Breast epithelium (tissue), 4 donors: Measurements from ENCODE around the gene SKA1. TPM values are rescaled to one million over a fixed set of nuclear protein-coding genes. Genes with fewer than 3 reads are reported as not detected.

Source experiments
- DNase-seq, 2 donors: peaks; one replicate each; pipeline ENCODE4 v3.0.0-alpha.2; 2019; ENCODE audit warnings: low spot score in 2 of 2
- H3K27ac ChIP-seq, 2 donors: fragments of 200-600 bp; sonication (generic) in 1 of 2; one replicate each; pipeline ENCODE4 v1.5.1; 2016 to 2019; ENCODE audit warnings: mild to moderate bottlenecking in 1 of 2
- H3K27me3 ChIP-seq, 2 donors: fragments of 200-600 bp; sonication (generic) in 1 of 2; one replicate each; pipeline versions ENCODE4 v1.5.1 to v1.6.0; 2017 to 2019; ENCODE audit warnings: control low read depth in 1 of 2, mild to moderate bottlenecking in 1 of 2
- H3K36me3 ChIP-seq: fragments of 200-600 bp; one replicate; pipeline ENCODE4 v1.5.1; 2019
- H3K4me1 ChIP-seq, 2 donors: fragments of 200-600 bp; sonication (generic); one replicate each; pipeline ENCODE4 v1.5.1; 2016 to 2019; ENCODE audit warnings: control low read depth in 1 of 2
- H3K4me3 ChIP-seq, 3 donors: fragments of 200-600 bp; sonication (generic); 1 replicate in 2 of 3; 2 replicates in 1 of 3; pipeline ENCODE4 v1.5.1; 2016 to 2019; ENCODE audit warnings: mild to moderate bottlenecking in 3 of 3, moderate library complexity in 2 of 3
- H3K9me3 ChIP-seq, 2 donors: fragments of 200-600 bp; sonication (generic) in 1 of 2; one replicate each; pipeline ENCODE4 v1.5.1; 2016 to 2019; ENCODE audit warnings: control low read depth in 1 of 2
- POLR2A ChIP-seq: fragments of 450-650 bp; IDR thresholded peaks from one replicate; pipeline ENCODE4 v1.6.1; 2016; ENCODE audit warnings: antibody characterized with exemption, mild to moderate bottlenecking, moderate library complexity
- POLR2AphosphoS5 ChIP-seq, 3 donors: sonication (generic); formaldehyde crosslinking; IDR thresholded peaks; one replicate each; pipeline ENCODE4 v1.6.1; 2017; ENCODE audit warnings: antibody characterized with exemption in 3 of 3
- intact Hi-C: fragments of 100-400 bp; cut with DNase I; formaldehyde crosslinking; loops from one replicate; pipeline ENCODE4 v1.15.1; 2023; ENCODE audit warnings: low total_unique reads
- total RNA-seq, 3 donors: library from RNA; depleted of rRNA; stranded (reverse); fragments of >200 nt; gene quantifications; one replicate each; pipeline ENCODE4 v1.1.0, GENCODE V29; 2016
- TF ChIP-seq, protein P1 (sequence below), 3 donors: fragments of 450-650 bp; IDR thresholded peaks; one replicate each; pipeline ENCODE4 v1.5.1; 2016 to 2017; ENCODE audit warnings: antibody characterized with exemption in 3 of 3, mild to moderate bottlenecking in 3 of 3, moderate library complexity in 3 of 3

The SKA1 gene
- total RNA-seq, 3 donors from 2014 or later = 0.48 TPM; not detected in 2

DNA sequence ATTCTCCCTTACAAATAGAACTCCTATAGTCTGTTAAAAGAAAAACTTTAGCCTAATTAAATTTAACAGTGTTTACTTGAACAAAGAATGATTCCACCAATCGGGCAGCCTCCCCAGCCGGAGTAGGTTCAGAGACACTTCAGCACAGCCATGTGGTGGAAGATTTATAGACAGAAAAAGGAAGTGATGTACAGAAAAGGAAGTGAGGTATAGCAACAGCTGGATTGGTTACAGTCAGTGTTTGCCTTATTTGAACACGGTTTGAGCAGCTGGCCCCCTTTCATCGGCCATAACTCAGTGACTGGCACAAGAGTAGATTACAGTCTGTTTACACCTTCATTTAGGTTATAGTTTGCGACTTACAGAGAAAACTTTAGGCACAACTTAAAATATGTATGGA lies 2.1 kb upstream of the SKA1 start:
- no peaks in the 10 kb centered on the region for H3K36me3 ChIP-seq
- H3K4me1 ChIP-seq = no peaks in the 10 kb centered on the region
- no peak overlapping the region for H3K4me3 ChIP-seq
- peaks cover 9 to 20% of the 10 kb centered on the region in 2 donors for H3K9me3 ChIP-seq
- no peaks in the 10 kb centered on the region for H3K27me3 ChIP-seq
- intact Hi-C loops = no loop called here
- DNase-seq = no peak
- TF ChIP-seq POLR2AphosphoS5 (IDR thresholded peaks at IDR 0.05) (no peak), POLR2A (no peak)
- TF ChIP-seq, protein P1, sequence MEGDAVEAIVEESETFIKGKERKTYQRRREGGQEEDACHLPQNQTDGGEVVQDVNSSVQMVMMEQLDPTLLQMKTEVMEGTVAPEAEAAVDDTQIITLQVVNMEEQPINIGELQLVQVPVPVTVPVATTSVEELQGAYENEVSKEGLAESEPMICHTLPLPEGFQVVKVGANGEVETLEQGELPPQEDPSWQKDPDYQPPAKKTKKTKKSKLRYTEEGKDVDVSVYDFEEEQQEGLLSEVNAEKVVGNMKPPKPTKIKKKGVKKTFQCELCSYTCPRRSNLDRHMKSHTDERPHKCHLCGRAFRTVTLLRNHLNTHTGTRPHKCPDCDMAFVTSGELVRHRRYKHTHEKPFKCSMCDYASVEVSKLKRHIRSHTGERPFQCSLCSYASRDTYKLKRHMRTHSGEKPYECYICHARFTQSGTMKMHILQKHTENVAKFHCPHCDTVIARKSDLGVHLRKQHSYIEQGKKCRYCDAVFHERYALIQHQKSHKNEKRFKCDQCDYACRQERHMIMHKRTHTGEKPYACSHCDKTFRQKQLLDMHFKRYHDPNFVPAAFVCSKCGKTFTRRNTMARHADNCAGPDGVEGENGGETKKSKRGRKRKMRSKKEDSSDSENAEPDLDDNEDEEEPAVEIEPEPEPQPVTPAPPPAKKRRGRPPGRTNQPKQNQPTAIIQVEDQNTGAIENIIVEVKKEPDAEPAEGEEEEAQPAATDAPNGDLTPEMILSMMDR (IDR thresholded peaks at IDR 0.05) = no peak
- no peak overlapping the region for H3K27ac ChIP-seq

- H3K27ac ChIP-seq = no peak overlapping the region
- H3K4me1 ChIP-seq = no peaks in the 10 kb centered on the region
- DNase-seq = no peak
- H3K36me3 ChIP-seq = no peaks in the 10 kb centered on the region
- H3K9me3 ChIP-seq = peaks cover 9 to 19% of the 10 kb centered on the region in 2 donors
- H3K27me3 ChIP-seq = no peaks in the 10 kb centered on the region
- TF ChIP-seq, protein P1 (IDR thresholded peaks at IDR 0.05) = no peak
- TF ChIP-seq POLR2A (no peak), POLR2AphosphoS5 (IDR thresholded peaks at IDR 0.05) (no peak)
- no peak overlapping the region for H3K4me3 ChIP-seq
- intact Hi-C loops = no loop called here
These were observed 1.2 kb upstream of the SKA1 start for GRCh38 chr18:50373561-50374219.

GRCh38 chr18:50374220-50374752 lies 560 bp upstream of the SKA1 start:
- no peaks in the 10 kb centered on the region for H3K4me1 ChIP-seq
- TF ChIP-seq, protein P1 (IDR thresholded peaks at IDR 0.05) = no peak
- TF ChIP-seq POLR2A (no peak), POLR2AphosphoS5 (IDR thresholded peaks at IDR 0.05) (no peak)
- peaks cover 9 to 13% of the 10 kb centered on the region in 2 donors for H3K9me3 ChIP-seq
- peak overlapping the region; percentile 45 to 73 (median 54) for H3K4me3 ChIP-seq
- H3K27me3 ChIP-seq = no peaks in the 10 kb centered on the region
- DNase-seq = no peak
- H3K27ac ChIP-seq = peak overlapping the region; percentile 82
- intact Hi-C loops = no loop called here
- H3K36me3 ChIP-seq = no peaks in the 10 kb centered on the region

DNA sequence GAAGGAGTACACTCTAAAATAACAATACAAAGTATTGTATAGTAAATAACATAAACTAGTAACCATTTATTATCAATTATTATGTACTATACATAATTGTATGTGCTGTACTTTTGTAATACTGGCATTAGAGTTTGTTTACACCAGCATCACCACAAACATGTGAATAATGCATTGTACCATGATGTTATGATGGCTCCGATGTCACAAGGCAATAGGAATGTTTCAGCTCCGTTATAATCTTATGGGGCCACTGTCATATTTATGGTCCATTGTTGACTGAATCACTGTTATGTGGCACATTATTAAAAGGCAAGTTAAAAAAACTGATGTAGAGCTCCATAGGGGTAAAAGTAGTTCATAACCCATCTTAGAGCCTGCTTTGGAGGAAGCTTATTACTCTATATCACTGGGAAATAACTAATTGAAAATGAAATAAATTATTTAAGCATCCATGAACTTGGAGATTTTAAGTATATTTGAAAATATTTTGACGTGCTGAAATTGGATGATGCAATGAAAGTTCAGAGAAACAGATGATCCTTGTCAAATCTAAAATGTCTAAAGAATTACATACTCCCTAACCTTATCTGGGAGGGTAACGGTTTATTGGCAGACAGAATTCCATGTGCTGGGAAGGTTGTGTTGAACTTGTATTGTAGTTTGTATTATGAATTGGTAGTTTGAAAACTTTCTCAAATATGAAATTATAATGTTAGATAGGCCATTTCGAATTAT lies 2.4 kb downstream of the SKA1 start:
- intact Hi-C loops = no loop called here
- Histone ChIP-seq H3K36me3 (no peaks in the 10 kb centered on the region), H3K27me3 (no peaks in the 10 kb centered on the region), H3K4me1 (no peaks in the 10 kb centered on the region), H3K9me3 (no peaks in the 10 kb centered on the region), H3K4me3 (no peak overlapping the region), H3K27ac (no peak overlapping the region)
- no peak for TF ChIP-seq POLR2AphosphoS5 (IDR thresholded peaks at IDR 0.05)
- TF ChIP-seq, protein P1 (IDR thresholded peaks at IDR 0.05) = no peak
- DNase-seq = no peak

DNA sequence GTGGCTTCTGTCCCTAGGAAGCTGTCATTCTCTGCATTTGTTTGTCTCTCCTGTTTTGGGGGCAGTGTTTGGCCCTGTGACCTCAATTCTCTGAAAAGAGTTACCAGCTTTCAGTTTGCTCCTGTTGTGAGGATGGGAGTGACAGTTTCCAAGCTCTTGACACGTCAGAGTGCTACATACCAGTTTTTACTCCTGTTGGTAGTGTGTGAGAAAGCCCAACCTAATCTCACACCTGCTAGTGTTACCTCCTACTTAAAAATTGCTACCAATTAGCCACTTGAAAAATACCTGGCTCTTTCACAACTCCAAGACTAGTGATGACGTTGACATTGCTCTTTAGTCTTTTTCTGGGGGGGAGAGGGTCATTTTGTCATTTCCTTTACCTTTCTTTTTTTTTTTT lies 14.1 kb downstream of the SKA1 start:
- H3K27me3 ChIP-seq = no peaks in the 10 kb centered on the region
- H3K4me3 ChIP-seq = no peak overlapping the region
- TF ChIP-seq, protein P1 (IDR thresholded peaks at IDR 0.05) = no peak
- TF ChIP-seq POLR2AphosphoS5 (IDR thresholded peaks at IDR 0.05) (no peak), POLR2A (no peak)
- no peak for DNase-seq
- intact Hi-C loops = no loop called here
- no peaks in the 10 kb centered on the region for H3K4me1 ChIP-seq
- no peaks in the 10 kb centered on the region for H3K36me3 ChIP-seq
- H3K9me3 ChIP-seq = no peaks in the 10 kb centered on the region
- H3K27ac ChIP-seq = no peak overlapping the region
